Adrenal gland (tissue), 5 donors: ENCODE measurements around the gene CACNA1B.

Experiments
- POLR2A ChIP-seq, 2 donors: fragments of 450-650 bp; IDR thresholded peaks; one replicate each; pipeline ENCODE4 v1.6.1; 2017; ENCODE audit warnings: antibody characterized with exemption in 2 of 2, mild to moderate bottlenecking in 2 of 2, moderate library complexity in 1 of 2
- TF ChIP-seq, protein P1 (sequence below), 6 experiments: fragments of 450-650 bp in 4 of 6; fragments of 200-600 bp in 2 of 6; sonication (generic) in 1 of 6; IDR thresholded peaks; 1 replicate in 5 of 6; 2 replicates in 1 of 6; pipeline versions ENCODE4 v1.5.1 to v1.8.0; 2016 to 2021; ENCODE audit warnings: antibody characterized with exemption in 6 of 6, mild to moderate bottlenecking in 2 of 6, moderate library complexity in 1 of 6
- donor health status: DM: no; HTN: no; CAD: no.

DNA sequence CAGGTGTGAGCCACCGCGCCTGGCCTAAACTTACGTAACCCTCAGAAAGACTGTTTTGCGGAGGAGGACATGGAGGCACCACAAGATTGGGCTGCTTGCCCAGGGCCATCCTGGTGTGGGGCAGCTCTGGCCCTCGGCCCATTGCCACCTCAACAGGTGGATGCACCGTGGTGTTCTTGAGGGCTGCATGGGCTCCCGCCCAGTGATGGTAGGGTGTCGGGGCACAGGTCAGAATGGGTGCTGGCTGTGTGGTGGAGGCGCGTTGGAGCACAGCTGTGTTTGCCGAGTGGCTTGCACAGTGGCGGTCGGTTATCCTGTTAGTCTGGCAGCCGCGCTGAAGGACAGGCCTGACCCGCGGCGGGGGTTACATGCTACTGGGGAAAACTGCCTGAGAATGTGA is 196.9 kb downstream of the CACNA1B start:
- TF ChIP-seq, protein P1, sequence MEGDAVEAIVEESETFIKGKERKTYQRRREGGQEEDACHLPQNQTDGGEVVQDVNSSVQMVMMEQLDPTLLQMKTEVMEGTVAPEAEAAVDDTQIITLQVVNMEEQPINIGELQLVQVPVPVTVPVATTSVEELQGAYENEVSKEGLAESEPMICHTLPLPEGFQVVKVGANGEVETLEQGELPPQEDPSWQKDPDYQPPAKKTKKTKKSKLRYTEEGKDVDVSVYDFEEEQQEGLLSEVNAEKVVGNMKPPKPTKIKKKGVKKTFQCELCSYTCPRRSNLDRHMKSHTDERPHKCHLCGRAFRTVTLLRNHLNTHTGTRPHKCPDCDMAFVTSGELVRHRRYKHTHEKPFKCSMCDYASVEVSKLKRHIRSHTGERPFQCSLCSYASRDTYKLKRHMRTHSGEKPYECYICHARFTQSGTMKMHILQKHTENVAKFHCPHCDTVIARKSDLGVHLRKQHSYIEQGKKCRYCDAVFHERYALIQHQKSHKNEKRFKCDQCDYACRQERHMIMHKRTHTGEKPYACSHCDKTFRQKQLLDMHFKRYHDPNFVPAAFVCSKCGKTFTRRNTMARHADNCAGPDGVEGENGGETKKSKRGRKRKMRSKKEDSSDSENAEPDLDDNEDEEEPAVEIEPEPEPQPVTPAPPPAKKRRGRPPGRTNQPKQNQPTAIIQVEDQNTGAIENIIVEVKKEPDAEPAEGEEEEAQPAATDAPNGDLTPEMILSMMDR (IDR thresholded peaks at IDR 0.05), result no peak
- no peak for TF ChIP-seq POLR2A (IDR thresholded peaks at IDR 0.05)
